CMK (cell line): ENCODE measurements around the gene OR52E4.

ENCODE experiments used
- DNase-seq: peaks from one replicate; pipeline ENCODE4 v3.0.0-alpha.2; 2010; ENCODE audit warnings: low read depth

Gene OR52E4

DNA sequence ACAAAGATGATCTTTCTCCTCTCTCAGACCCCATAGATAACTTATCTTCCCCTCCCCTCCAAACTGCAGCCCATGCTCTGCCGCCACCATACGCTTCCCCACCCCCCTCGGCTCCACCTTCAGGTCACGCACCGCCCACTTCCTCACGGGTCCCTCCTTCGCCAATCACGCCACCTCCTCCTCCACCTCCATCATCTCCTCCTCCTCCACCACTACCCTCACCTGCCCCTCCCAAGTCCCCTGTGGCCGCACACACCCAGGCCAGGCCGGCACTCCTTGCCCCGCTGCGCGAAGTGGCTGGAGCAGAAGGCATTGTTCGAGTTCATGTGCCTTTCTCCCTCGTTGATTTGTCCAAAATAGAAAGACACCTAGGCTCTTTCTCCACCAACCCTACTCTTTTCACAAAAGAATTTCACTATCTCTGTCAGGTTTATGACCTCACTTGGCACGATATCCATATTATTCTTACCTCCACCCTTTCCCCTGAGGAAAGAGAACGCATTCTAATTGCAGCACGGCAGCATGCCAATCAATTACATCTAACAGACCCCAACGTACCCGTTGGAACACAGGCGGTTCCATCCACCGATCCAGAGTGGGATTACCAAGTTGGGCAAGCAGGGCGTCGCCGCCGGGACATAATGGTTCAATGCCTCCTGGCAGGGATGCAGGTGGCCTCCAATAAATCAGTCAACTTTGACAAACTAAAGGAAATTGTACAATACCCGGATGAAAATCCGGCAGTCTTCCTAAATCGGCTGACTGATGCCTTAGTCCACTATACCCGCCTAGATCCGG, 49.3 kb downstream of the OR52E4 start:
- DNase-seq: no peak

- DNase-seq: no peak
Observed at GRCh38 chr11:5930614-5931013, 50.2 kb downstream of the OR52E4 start.

- DNase-seq: no peak
Observed at GRCh38 chr11:5931061-5931460, 50.6 kb downstream of the OR52E4 start.

DNA sequence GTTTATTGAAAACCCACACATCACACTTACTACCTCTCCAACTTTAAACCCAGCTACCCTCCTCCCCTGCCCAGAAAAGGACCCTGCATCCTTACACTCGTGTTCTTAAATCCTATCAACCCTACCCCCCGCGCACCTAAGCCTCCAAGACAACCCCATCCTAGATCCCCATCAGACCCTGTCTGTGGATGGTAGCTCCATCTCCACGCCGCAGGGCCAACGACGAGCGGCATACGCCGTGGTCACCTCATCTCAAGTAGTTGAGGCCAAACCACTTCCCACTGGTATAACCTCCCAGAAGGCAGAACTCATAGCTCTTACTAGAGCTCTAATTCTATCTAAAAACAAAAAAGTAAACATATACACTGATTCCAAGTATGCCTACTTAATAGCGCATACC, 52.2 kb downstream of the OR52E4 start:
- no peak for DNase-seq

DNA sequence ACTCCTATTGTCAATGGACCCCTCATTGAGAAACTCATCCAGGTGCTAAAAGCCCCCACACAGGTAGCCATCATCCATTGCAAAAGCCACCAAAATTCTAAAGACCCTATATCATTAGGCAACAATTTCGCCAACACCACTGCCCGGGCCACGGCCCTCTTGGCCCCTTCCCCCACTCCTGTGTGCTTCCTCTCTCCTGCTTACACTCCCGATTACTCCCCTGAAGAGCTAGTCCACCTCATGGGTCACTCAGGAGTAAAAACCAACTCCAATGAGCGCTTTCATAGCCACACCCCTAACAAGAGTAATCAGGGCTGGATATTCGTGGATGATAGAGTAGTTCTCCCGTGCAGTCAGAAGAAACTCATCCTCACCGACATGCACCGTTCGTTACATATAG, 52.7 kb downstream of the OR52E4 start:
- no peak for DNase-seq
